ENCODE data around the gene RELN. TPM values are rescaled to one million over a fixed set of nuclear protein-coding genes. Genes with fewer than 3 reads are reported as not detected.

RELN gene
- total RNA-seq, 1 experiment from 2014 or later = 0.10 TPM

- ChIA-PET POLR2A (no interaction called here), CTCF (no interaction called here)
- no peak for ATAC-seq
Observed at GRCh38 chr7:103630318-103630717, 359.1 kb downstream of the RELN start.

GRCh38 chr7:103628742-103629141, 360.7 kb downstream of the RELN start:
- BruUV-seq (replicated peaks) = no TSS peak
- no peaks in the 10 kb centered on the region; the same call in 1 of the 2 replicates for H3K27me3 ChIP-seq (ENCODE audit: control insufficient read depth, insufficient read depth, low read length)
- POLR2A ChIA-PET = no interaction called here
- TF ChIP-seq CTCF (IDR thresholded peaks at IDR 0.05) (no peak), TCF7L2 (IDR thresholded peaks at IDR 0.05; ENCODE audit: low read depth, low read length) (no peak), SIN3A (IDR thresholded peaks at IDR 0.05; ENCODE audit: borderline replicate concordance, insufficient read depth, low read depth, low read length) (no peak), POLR2AphosphoS5 (IDR thresholded peaks at IDR 0.05; ENCODE audit: low read depth, low read length) (no peak), REST (IDR thresholded peaks at IDR 0.05; ENCODE audit: insufficient read depth in 1 of 2, low read depth in 2 of 2, low read length in 1 of 2) (no peak)
- H3K4me1 ChIP-seq (ENCODE audit: control insufficient read depth, insufficient read depth, low read length) = no peaks in the 10 kb centered on the region
- in situ Hi-C loops (cut with HindIII; ENCODE audit: low pct_unique_long_range_greater_than_20kb, low sequenced_read_pairs) (no loop called here), intact Hi-C loops (cut with micrococcal nuclease; ENCODE audit: unreplicated experiment) (no loop called here)
- H3K27ac ChIP-seq (ENCODE audit: low read length) = no peak overlapping the region
- CTCF ChIA-PET = no interaction called here
- H3K4me3 ChIP-seq (ENCODE audit: low read depth in 2 of 2, low read length in 2 of 2) = no peak overlapping the region
- DNase-seq (ENCODE audit: low read depth, low spot score) (no peak), ATAC-seq (no peak)
- no peaks in the 10 kb centered on the region for H3K9me3 ChIP-seq (ENCODE audit: control insufficient read depth, insufficient read depth, low read depth, low read length)
- no peaks in the 10 kb centered on the region for H3K36me3 ChIP-seq (ENCODE audit: control insufficient read depth, insufficient read depth, low read length)

More at GRCh38 chr7:103630318-103630717, 359.1 kb downstream of the RELN start:
- no peak for TF ChIP-seq CTCF (IDR thresholded peaks at IDR 0.05)
- no peak for TF ChIP-seq SIN3A (IDR thresholded peaks at IDR 0.05; ENCODE audit: borderline replicate concordance, insufficient read depth, low read depth, low read length)
- no peak for TF ChIP-seq TCF7L2 (IDR thresholded peaks at IDR 0.05; ENCODE audit: low read depth, low read length)
- no peak for TF ChIP-seq POLR2AphosphoS5 (IDR thresholded peaks at IDR 0.05; ENCODE audit: low read depth, low read length)
- TF ChIP-seq REST (IDR thresholded peaks at IDR 0.05; ENCODE audit: insufficient read depth in 1 of 2, low read depth in 2 of 2, low read length in 1 of 2) = no peak
- H3K9me3 ChIP-seq (ENCODE audit: control insufficient read depth, insufficient read depth, low read depth, low read length) = no peaks in the 10 kb centered on the region
- in situ Hi-C loops (cut with HindIII; ENCODE audit: low pct_unique_long_range_greater_than_20kb, low sequenced_read_pairs) (no loop called here), intact Hi-C loops (cut with micrococcal nuclease; ENCODE audit: unreplicated experiment) (no loop called here)
- no peak overlapping the region for H3K27ac ChIP-seq (ENCODE audit: low read length)
- no peak for DNase-seq (ENCODE audit: low read depth, low spot score)
- H3K4me1 ChIP-seq (ENCODE audit: control insufficient read depth, insufficient read depth, low read length) = no peaks in the 10 kb centered on the region
- no peak overlapping the region for H3K4me3 ChIP-seq (ENCODE audit: low read depth in 2 of 2, low read length in 2 of 2)
- no peaks in the 10 kb centered on the region for H3K36me3 ChIP-seq (ENCODE audit: control insufficient read depth, insufficient read depth, low read length)
- no TSS peak for BruUV-seq (replicated peaks)
- H3K27me3 ChIP-seq (ENCODE audit: control insufficient read depth, insufficient read depth, low read length) = no peaks in the 10 kb centered on the region; the same call in 1 of the 2 replicates

Data from Panc1 (cell line).